Midbrain (tissue), 1 donor: ENCODE data around the gene PABPN1L.
"Not testable (repeated sequence)": the region's sequence is repeated elsewhere in the genome, so short reads cannot be mapped to it uniquely, and the experiment has no call there.

ENCODE experiments used
- DNase-seq: peaks from one replicate; lab custom pipeline; 2025; lab: John Stamatoyannopoulos, UW

PABPN1L gene

DNA sequence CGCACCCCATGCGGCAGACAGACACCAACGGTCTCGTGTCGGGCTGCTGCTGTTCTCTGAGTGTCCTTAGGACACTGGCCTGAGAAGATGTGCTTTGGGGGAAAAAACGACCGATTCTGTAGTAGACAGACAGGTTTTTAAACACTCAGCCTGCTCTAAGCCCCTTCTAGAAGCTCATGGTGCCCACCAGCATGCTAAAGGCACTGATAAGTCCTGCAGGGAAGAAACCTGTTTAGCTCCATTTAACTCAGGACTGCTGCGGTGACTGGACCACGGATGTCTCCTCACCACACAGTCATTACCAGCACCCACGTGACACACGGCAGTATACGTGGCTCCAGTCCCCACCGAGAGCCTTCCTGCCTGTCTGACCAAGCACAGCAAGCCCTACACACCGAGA, 35.7 kb downstream of the PABPN1L start:
- no peak for DNase-seq

GRCh38 chr16:88830258-88830657, 36.2 kb downstream of the PABPN1L start:
- no peak for DNase-seq

GRCh38 chr16:88828711-88829110, 37.7 kb downstream of the PABPN1L start:
- no peak for DNase-seq

DNA sequence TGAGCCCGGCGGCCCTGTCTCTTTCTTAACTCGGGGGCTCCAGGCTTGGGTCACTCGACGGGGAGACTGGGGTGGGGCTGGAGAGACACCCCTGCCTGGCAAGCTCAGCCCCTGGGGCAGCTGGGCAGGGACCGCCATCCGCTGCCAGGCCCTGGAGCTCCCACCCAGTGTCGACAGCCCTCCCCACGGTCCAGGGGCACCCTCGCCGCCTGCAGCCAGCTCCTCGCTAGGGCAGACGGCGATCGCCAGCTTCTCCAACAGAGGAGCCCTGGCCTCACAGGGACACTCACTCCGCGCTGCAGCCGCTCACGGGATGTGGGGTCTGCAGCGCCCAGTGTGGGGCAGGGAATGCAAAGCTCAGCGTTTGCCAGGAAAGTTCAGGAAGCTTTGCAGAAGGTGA, 38.7 kb downstream of the PABPN1L start:
- no peak for DNase-seq

GRCh38 chr16:88826070-88826840, 40.2 kb downstream of the PABPN1L start:
- no peak for DNase-seq

GRCh38 chr16:88825146-88825545, 41.3 kb downstream of the PABPN1L start:
- no peak for DNase-seq

DNA sequence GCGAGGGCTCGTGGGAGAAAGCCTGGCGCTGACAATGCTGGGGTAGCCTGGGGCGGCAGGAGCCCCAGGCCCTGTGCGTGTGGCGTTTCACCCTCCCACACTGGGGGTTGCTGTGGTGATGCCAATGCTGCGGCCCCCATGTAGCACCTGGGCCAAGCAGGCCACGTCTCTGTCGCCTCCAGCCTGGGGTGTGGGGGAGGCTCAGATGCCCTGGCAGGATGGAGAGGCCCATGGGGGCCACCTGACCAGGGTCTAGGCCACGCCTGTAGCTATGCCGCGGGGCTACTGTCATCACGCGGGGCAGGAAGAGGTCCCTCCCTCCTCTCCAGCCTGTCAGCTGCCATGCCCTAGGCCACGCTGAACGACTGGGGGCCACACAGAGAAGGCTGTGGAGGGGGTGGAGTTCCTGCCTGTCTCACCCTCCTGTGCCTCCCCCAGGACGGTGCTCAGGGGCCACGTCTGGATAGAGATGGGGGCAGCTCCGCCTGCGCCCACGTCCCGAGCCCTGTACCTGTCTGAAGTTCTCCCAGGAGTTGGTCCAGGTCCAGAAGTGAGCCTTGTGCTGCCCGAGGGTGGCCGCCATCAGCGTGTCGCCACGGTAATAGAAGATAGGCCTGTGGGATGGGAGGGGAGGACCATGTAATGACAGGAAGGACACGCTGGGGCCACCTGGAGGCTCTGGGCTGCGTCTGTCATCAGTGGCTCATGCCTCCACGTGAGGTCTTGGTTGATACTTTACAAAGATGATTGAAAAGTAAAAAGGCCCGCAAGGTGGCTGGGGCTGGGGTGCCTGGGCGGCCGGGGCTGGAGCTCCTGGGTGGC, 42.0 kb downstream of the PABPN1L start:
- DNase-seq = no peak

GRCh38 chr16:88823646-88824045, 42.8 kb downstream of the PABPN1L start:
- not testable (repeated sequence) for DNase-seq

GRCh38 chr16:88822281-88823040, 44.0 kb downstream of the PABPN1L start:
- DNase-seq = no peak

DNA sequence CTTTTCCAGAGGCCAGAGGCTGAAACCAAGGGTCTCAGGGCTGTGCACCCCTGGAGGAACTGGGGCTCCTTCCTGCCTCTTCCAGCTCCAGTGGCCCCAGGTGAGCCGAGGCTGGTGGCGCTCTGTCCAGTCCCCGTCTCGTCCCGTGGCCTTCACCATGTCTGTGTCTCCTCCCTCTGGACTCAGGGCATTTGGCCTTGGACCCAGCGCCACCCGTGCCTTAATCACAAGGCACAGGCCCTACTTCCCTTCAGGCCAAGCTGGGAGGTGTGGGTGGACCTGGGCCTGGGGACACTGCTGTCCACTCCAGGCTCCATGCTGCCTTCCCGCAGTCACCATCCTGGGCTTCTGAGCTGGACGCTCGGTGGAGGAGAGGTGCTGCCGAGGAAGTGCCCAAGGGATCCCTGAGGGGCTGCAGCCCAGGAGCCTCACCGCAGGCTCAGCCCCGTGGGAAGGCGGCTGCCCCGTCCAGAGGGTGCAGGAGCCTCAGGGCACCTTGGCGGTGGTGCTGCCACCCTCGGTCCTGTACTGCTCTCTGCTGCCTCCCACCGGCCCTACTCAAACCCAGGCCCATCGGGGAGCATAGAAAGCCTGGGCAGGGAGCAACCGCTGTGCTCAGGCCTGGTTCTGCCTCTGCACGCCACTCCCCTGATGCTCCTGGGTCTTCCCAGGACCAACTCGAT, 45.2 kb downstream of the PABPN1L start:
- no peak for DNase-seq

DNA sequence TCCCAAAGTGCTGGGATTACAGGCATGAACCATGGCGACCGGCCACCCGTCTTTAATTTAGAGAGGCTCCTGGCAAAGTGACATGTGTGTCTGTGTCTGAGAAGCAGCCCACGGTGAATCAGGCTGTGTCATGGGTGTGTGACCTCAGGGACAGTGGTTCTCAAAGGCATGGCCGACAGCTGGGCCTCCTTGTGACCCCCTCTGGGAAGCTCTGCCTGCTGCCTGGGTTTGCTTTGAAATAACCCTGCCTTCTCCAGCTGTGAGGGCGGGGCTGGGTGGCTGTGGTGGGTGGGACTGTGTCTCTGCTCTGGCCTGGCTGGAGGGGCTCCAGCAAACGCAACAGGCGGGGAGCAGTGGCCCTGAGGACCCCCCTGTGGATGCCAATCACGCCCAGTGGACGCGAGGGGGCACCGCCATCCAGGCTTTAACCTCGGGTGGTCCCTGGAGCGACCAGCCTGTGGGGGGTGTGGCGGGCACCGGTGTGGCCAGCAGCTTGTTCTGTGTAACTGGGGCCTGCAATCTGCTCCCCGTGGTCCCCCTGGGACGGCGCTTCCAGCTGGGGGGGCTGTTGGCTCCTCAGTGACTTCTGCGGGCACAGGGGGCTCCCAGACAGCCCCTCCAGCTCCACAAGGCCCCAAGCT, 46.0 kb downstream of the PABPN1L start:
- DNase-seq = no peak

- no peak for DNase-seq
Measured at GRCh38 chr16:88819126-88819525, 47.3 kb downstream of the PABPN1L start.

- DNase-seq = no peak
Measured at GRCh38 chr16:88818575-88818874, 47.9 kb downstream of the PABPN1L start.

DNA sequence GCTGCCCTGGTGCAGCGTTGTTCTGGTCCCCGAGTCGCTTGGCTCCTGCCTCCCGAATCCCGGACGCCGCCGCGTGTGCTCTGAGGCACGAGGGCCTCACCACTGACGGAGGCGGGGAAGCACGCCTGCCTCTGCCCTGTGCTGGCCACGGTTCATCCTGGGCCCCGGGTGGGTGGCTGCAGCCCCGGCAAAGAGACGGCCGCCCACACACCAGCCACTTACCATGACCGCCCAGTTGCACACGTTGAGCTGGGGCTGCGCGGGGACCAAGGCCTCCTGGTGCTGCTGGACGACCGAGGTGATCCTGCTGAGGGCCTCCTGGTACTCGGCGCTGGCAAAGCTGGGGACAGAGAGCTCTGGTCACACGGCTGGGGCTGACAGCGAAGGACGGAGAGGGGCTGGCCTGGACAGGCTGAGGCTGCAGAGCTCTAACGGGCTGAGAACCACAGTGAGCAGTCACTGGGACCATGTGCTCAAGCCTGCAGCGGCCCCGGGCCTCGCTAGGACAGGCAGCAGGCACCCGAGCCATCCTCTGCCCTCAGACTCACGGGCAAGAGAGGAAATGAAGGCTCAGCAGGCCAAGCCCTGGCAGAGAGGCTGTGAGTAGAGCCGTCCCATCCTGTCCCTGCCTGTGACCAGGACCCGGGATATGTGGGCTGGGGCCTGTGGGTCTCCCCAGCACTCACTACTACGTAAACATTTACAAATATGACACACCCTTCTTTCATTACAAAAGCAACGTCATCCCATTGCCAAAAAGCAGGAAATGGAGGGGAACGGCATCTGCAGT, 48.5 kb downstream of the PABPN1L start:
- no peak for DNase-seq

GRCh38 chr16:88816736-88817535, 49.5 kb downstream of the PABPN1L start:
- DNase-seq = no peak

DNA sequence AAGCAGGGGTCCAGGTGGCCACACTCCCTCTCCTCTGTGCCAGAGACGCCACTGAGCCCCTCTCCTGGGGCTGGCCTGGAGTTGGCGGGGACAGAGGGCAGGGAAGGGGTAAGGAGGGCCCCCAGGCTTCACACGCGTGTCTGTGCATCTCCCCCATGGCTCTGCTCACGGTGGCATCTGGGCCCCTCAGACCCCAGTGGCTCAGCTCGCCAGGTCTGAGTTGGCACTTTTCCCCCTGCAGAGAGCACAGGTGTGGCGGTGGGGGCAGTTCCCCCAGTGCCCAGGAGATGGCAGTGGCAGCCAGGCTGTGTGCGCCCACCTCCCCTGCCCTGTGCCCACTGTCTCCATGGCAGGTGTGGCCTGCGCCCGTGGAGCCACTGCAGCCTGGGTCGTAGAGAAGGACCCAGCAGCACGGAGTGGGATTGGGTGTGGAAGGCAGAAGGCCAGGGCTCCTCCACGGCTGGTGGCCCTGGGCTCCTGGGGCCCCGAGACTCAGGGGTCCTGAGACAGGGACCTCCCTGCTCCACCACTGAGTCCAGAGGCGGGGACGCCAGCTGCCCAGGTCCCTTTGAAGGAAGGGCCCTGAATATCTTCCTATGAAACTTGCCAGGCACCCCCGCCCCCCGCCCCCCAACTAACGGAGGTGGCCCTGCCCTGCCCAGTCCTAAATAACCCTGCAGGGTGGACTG, 50.4 kb downstream of the PABPN1L start:
- DNase-seq = no peak

- DNase-seq = no peak
Measured at GRCh38 chr16:88815227-88815626, 51.2 kb downstream of the PABPN1L start.

- DNase-seq = no peak
Measured at GRCh38 chr16:88814144-88814502, 52.3 kb downstream of the PABPN1L start.
